ENCODE results near the gene SLC25A45.

DNA sequence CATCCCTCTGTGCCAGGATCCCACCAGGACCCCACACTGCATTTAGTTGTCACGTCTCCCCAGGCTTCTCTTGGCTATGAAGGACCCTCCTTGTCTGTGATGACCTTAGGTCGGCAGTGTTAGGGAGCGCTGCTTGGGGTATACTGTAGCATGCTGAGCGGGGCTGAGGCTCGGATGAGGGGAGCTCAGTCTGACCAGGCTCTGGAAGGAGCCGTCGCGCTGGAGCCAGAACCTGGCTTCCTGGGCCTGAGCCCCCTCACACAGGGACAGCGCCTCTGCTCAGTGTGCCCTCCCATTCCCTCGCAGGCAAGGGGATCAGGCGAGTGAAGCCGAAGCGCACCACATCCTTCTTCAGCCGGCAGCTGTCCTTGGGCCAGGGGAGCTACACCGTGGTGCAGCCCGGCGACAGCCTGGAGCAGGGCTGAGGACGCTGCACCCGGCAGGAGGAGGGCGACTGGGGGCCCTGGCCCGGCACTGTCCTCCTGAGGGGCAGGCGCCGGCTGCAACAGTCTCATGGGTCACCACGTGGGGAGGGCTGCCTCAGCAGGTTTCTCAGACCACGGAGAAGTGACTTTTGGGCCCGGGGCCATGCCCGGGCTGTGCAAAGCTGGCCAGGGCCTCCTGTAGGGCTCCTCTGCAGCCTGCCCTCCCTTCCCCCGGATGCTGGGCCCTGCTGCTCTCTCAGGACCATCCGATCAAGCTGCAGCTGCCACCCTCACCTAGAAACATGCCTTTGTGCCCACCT, 28.7 kb upstream of the SLC25A45 start:
- TF ChIP-seq, protein P1, sequence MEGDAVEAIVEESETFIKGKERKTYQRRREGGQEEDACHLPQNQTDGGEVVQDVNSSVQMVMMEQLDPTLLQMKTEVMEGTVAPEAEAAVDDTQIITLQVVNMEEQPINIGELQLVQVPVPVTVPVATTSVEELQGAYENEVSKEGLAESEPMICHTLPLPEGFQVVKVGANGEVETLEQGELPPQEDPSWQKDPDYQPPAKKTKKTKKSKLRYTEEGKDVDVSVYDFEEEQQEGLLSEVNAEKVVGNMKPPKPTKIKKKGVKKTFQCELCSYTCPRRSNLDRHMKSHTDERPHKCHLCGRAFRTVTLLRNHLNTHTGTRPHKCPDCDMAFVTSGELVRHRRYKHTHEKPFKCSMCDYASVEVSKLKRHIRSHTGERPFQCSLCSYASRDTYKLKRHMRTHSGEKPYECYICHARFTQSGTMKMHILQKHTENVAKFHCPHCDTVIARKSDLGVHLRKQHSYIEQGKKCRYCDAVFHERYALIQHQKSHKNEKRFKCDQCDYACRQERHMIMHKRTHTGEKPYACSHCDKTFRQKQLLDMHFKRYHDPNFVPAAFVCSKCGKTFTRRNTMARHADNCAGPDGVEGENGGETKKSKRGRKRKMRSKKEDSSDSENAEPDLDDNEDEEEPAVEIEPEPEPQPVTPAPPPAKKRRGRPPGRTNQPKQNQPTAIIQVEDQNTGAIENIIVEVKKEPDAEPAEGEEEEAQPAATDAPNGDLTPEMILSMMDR (IDR thresholded peaks at IDR 0.05): no peak
- no peak for TF ChIP-seq POLR2A (IDR thresholded peaks at IDR 0.05)

Data from transverse colon (tissue), 3 donors.